ENCODE data around the gene WDR38.
A peak's percentile ranks its signal among the peaks of the same experiment; 100 is the strongest.

The WDR38 gene

DNA sequence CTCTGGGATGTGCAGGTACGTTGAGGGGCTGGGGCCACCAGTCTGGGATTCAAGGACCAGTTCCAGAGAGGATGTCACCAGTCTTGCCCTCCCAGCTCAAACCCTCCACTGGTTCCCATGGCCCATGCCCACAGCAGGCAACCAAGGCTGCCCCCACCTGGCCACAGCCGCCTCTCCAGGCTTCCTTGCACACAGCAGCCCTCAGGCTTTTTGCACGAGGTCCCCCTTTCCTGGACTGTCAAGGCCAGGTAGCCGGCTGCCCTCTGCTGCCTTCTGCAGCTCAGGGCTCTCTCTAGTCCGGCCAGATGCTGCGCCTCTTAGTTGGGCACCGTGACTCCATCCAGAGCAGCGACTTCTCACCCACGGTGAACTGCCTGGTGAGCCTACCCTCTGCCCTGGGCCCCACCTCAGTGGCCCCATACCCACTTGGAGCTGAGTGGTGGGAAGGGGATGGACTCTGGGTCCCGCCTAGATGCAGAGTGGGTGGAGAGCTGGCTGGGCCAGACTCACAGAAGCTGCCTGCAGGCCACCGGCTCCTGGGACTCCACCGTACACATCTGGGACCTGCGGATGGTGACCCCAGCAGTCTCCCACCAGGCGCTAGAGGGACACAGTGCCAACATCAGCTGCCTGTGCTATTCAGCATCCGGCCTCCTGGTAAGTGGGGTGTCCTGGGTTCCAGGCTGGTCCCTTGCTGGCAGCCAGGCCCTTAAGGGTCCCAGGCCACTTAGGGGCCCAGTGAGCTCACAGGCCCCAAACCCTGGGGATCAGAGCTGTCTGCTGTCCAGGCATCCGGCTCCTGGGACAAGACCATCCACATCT is 2.9 kb downstream of the WDR38 start:
- H3K27ac ChIP-seq, result no peak overlapping the region
- TF ChIP-seq, protein P1, sequence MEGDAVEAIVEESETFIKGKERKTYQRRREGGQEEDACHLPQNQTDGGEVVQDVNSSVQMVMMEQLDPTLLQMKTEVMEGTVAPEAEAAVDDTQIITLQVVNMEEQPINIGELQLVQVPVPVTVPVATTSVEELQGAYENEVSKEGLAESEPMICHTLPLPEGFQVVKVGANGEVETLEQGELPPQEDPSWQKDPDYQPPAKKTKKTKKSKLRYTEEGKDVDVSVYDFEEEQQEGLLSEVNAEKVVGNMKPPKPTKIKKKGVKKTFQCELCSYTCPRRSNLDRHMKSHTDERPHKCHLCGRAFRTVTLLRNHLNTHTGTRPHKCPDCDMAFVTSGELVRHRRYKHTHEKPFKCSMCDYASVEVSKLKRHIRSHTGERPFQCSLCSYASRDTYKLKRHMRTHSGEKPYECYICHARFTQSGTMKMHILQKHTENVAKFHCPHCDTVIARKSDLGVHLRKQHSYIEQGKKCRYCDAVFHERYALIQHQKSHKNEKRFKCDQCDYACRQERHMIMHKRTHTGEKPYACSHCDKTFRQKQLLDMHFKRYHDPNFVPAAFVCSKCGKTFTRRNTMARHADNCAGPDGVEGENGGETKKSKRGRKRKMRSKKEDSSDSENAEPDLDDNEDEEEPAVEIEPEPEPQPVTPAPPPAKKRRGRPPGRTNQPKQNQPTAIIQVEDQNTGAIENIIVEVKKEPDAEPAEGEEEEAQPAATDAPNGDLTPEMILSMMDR (conservative IDR thresholded peaks at IDR 0.05), result peak; percentile 56
- TF ChIP-seq ZFX (IDR thresholded peaks at IDR 0.05), result no peak

DNA sequence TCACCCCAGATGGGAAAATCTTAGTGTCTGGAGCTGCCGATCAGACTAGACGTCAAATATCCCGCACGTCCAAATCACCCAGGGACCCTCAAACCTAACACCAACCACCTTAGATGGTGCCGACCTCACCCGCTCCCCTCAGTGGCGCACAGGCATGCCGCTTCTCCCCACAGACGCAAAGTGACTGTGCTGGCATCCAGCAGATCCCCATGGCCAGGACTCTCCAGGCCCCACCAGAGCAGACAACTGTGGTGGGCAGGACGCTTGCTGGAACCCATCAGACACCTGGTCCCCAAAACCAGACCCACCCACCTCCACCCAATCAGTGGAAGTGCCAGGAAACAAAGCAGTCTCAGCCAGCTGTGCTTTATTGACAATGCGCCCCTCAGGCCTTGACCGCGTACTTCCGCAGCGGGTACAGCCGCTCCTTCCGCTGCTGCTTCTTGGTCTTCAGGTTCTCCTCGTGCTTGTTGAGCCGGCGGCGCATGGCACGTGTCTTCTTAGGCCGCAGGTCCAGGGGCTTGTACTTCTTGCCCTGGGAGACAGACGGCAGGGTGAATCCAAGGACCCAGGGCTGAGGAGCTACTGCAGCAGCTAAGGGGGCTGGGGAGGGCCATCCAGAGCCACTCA is 4.4 kb downstream of the WDR38 start:
- TF ChIP-seq, protein P1 (conservative IDR thresholded peaks at IDR 0.05), result no peak
- TF ChIP-seq ZFX (IDR thresholded peaks at IDR 0.05), result no peak
- H3K27ac ChIP-seq, result no peak overlapping the region

DNA sequence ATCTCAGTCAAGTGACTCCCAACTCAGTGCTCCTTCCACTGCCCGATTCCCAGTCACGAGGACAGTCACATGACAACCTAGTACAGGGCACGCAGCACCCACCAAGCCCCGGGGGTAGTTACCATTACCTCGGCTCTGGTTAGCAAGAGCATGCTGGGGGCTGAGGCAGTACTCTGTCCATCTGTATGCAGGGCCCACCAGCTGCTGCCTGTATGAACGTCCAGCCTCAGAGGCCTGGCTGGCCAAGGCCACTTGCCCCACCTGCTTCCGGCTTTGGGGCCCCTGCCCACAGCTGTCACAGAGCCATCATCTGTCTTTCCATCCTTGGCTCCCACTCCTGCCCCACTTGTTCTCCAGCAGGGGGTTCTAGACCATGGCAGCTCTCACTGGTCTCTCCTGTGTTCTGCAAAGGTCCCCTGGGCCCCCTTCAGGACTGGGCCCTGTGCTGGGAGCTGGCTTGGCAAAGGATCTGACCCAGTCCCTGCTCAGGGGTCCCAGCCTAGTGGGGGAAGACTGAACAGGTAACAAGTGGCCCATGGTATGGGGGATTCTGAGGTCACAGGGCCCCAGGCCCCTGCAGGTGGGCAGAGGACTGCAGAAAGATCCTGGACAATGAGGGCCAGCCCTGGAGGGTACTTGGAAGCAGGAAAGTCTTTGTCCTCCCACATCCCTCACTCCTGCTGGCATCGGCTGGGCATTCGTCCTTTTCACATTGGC is 5.2 kb downstream of the WDR38 start:
- no peak for TF ChIP-seq ZFX (IDR thresholded peaks at IDR 0.05)
- TF ChIP-seq, protein P1 (conservative IDR thresholded peaks at IDR 0.05), result no peak

DNA sequence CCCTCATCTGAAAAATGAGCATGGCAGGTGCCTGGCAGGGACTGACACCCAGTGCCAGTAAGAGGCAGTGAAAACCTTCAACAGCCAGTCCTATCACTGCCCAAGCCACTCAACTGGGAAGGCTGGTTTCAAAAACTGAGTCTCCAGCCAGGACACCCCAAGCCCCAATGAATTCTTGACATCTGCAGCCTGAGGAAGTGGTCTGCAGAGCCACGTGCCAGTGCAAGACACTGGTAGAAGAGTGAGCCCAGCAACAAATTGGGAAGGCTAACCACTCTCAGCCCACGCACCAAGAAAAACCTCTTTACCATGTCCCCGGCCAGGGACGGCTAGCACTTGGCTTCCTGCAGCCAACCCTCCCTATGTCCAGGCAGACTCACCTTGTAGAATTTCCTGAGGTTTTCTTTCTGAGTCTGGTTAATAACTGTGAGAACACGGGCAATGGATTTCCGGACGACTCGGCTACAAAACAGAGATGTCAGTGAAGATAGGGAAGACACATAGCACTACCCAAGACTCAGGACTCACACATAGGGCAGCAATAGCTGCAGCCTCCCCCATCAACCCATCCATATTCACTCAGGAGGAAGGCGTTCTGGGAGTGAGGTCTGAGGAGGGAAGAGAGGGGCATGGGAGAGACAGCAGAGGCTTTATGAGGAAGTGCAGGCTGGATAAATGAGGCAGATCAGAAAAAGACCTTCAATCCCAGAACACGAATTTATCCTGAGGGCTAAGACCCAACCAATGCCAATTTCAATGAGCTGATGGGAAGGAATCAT is 6.7 kb downstream of the WDR38 start:
- H3K27ac ChIP-seq, result peak overlapping the region; percentile 99
- TF ChIP-seq, protein P1 (conservative IDR thresholded peaks at IDR 0.05), result no peak
- TF ChIP-seq ZFX (IDR thresholded peaks at IDR 0.05), result no peak

More for the DNA sequence above, 5.2 kb downstream of the WDR38 start:
- no peak overlapping the region for H3K27ac ChIP-seq

DNA sequence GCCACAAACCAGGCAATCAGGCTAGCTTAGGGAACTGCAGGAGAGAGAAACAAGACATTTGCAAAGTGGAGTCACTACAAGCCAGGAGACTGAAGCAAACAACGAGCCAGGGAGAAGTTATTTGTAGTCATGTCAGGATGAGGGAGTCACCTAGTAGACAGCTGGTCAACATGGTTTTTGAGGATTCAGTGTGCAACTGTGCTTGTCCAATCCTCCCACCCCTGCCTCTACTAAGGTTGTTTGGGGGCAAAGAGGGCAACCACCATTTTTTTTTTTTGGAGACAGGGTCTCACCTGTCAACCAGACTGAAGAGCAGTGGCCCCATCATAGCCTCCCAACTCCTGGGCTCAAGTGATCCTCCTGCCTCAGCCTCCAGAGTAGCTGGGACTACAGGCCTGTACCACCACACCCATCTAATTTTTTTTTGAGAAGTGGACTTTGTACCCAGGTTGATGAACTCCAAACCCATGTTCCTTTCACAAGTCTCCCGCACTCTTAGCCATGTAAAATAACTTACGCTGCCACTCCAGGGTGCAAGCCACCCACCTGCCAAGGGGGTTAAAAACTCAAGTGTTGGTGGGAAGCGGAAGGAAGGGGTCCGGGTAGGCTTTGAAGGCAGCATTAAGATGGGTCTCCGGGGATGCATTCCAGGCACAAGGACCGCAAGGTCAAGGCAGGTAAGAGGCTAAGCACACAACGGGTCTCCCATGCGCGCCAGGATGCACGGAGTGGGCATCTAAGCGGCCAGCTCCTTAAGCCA is 7.5 kb downstream of the WDR38 start:
- TF ChIP-seq, protein P1 (conservative IDR thresholded peaks at IDR 0.05), result no peak
- no peak for TF ChIP-seq ZFX (IDR thresholded peaks at IDR 0.05)
- H3K27ac ChIP-seq, result peak overlapping the region; percentile 99

DNA sequence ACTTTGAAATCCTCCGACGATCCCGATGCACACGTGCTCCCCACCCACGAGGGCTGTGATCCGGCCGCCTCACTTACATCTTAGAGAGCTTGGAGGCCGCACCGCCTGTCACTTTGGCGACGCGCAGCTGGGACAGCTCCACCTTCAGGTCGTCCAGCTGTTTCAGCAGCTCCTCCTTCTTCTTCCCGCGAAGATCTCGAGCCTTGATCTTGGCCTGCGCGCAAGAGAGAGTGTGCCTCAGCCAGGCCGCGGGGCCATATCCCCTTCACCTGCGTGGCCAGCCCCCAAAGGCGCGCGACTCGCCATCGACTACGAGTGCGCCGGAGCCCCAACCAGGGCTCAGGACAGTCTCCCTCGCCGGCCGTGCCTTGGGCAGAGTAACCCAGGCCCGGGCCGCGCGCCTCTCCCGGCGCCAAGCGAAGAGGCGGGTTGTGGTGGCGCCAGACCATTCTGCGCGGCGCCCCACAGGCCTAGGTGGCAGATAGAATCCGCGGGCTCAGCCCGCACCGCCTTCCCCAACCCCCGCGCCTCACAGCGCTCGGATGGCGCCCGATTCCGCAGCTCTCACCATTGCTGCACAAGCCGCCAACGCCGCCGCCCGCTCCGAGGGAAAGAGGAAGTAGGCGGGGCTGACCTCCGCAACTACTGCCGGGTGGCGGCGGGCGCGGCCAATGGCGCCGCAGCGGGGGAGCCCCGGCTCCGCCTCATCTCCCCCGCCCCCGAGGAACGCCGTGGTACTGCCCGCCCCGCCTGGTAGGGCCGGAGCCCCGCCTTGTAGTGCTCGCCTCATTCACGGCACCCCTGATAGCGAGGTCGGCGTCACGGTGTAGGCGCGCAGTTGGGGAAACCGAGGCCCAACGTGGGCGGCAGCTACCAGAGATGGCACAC is 8.3 kb downstream of the WDR38 start, which contains the start of the genes ARPC5L and RPL35:
TSS of gene ARPC5L (plus strand) at position 789 of the 888 bp plus-strand sequence. CDS start 7,161 bp downstream, outside the sequence.
TSS of gene RPL35 (minus strand) at position 616 of the 888 bp plus-strand sequence. CDS start at position 571, 45 bp downstream.
- TF ChIP-seq, protein P1 (conservative IDR thresholded peaks at IDR 0.05), result peak; percentile 40
- TF ChIP-seq ZFX (IDR thresholded peaks at IDR 0.05), result peak; percentile 96; the same call in 1 of the 2 replicates
- H3K27ac ChIP-seq, result peak within 1 kb of the TSS; percentile 99

Data from C4-2B (cell line).